Ecto neural progenitor cell (in vitro differentiated cells): ENCODE data around the gene TAF4B.
"Not testable (repeated sequence)": the region's sequence is repeated elsewhere in the genome, so short reads cannot be mapped to it uniquely, and the experiment has no call there.

Source experiments
- DNase-seq: peaks from one replicate; pipeline ENCODE4 v3.0.0-alpha.2; 2018; ENCODE audit warnings: low spot score

The TAF4B gene, protein sequence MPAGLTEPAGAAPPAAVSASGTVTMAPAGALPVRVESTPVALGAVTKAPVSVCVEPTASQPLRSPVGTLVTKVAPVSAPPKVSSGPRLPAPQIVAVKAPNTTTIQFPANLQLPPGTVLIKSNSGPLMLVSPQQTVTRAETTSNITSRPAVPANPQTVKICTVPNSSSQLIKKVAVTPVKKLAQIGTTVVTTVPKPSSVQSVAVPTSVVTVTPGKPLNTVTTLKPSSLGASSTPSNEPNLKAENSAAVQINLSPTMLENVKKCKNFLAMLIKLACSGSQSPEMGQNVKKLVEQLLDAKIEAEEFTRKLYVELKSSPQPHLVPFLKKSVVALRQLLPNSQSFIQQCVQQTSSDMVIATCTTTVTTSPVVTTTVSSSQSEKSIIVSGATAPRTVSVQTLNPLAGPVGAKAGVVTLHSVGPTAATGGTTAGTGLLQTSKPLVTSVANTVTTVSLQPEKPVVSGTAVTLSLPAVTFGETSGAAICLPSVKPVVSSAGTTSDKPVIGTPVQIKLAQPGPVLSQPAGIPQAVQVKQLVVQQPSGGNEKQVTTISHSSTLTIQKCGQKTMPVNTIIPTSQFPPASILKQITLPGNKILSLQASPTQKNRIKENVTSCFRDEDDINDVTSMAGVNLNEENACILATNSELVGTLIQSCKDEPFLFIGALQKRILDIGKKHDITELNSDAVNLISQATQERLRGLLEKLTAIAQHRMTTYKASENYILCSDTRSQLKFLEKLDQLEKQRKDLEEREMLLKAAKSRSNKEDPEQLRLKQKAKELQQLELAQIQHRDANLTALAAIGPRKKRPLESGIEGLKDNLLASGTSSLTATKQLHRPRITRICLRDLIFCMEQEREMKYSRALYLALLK

DNA sequence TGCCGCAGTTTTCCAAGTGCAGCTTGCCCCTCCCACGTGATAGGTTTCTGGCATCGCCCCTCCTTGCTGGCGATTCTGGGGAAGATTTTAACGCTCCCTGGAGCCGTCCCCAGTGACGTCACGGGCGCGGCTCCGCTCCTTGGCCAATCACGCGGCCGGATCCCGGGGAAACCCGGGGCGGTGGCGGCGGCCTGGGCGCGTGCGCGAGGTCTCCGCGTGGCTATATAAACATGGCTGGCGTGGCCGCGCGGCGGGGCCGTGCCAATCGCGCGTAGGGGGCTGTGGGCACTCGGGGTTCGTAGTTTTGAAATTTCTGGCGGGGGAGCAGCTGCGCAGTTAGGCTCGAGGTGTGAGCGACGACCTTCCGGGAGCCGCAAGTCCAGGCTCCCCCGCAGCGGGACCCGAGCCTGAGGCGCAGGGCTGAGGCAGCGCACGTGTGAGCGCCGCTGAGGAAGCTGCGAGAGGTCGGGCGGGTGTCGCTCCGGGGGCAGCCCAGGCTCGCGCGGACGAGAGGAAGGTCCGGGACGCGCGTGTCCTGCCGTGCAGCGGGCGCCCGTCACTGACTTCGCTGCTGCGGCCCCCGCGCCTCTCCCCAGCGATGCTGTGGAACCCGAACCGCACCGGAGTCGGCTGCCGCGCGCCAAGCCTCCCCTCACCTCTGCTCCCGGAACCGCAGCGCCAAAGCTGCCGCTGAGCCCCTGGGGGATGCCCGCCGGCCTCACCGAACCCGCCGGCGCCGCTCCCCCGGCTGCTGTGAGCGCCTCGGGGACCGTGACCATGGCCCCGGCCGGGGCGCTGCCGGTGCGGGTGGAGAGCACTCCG lies at the start of gene TAF4B:
Gene TAF4B, plus strand, starts transcription at position 217 of the 822 bp plus-strand sequence. Its CDS starts 489 bp downstream, at position 706.
- peak; percentile 95 for DNase-seq

DNA sequence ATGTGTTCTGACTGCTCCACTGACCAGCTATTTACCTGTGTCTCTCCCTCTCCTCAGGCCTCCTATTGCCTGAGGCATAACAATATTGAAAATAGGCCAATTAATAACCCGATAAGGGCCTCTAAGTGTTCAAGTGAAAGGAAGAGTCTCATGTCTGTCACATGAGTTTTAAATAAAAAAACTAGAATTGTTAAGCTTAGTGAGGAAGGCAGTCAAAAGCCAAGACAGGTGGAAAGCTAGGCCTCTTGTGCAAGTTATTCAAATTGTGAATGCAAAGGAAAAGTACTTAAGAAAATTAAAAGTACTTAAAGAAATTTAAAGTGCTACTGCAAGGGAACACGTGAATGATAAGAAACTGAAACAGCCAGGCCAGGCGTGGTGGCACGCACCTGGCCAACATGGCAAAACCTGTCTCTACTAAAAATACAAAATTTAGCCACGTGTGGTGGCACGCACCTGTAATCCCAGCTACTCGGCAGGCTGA lies 44.9 kb upstream of the TAF4B start:
- DNase-seq: no peak

DNA sequence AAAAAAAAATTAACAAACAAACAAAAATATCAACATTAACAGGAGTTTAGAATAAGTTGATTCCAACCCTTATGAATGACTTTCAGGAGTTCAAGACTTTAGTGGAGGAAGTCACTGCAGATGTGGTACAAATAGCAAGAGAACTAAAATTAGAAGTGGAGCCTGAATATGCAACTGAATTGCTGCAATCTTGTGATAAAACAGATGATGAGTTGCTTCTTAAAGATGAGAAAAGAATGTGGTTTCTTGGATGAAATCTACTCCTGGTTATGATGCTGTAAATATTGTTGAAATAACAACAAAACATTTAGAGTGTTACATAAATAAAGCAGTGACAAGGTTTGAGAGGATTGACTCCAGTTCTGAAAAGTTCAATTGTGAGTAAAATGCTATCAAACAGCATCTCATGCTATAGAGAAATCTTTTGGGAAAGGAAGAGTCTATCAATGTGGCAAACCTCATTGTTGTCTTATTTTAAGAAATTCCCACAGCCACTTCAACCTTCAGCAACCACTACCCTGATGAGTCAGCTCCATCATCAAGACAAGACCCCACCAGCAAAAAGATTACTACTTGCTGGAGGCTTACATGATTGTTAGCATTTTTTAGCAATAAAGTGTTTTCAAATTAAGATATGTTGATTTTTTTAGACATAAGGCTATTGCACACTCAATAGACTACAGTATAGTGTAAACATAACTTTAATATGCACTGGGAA lies 42.7 kb upstream of the TAF4B start:
- no peak for DNase-seq

DNA sequence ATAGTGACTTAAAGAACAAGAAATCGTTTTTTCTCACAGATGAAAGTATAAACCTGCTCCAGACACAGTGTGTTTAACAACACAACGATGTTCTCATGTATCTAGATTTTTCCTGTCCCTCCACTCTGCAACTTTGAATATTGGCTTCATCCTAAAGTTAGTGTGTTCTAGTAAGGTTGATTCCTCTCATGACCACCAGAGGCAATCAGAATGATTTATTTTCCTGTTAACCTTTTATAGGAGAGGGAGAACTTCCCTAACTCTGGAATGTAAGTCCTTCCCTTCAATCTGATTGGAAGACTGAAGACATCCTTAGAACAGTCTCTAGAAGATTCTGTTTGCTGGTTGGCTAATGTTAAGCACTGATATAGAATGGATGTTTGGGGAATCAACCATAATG lies 41.0 kb upstream of the TAF4B start:
- DNase-seq: no peak

DNA sequence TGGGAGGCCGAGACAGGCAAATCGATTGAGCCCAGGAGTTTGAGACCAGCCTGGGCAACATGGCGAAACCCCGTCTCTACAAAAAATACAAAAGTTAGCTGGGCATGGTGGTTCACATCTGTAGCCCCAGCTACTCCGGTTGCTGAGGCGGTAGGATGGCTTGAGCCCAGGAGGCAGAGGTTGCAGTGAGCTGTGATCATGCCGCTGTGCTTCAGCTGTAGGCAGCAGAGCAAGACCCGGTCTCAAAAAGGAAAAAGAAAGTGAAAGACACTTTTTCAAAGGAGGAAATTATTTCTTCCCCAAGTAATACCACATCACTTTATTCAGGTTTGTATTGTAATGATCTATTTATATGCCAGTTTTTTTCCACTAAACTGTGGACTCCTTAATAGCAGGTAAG lies 35.7 kb upstream of the TAF4B start:
- no peak for DNase-seq

DNA sequence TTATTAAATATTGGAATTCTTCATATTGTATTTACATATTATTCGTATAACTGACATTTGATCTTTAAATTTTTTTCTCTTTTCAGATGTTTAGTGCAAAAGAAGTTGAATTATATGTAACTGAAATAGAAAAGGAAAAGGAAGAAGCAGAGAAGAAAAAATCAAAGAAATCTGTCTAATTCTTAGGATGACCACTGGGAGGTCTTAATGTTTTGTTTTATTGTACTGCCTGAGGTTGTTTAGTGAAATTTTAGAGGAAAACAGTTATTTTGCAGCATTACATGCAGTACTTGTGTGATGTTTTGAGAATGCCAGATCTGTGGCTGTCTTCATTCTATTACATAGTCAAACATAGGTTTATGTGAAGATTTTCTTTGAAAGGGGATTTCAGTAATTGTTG lies 34.0 kb upstream of the TAF4B start:
- DNase-seq: no peak

DNA sequence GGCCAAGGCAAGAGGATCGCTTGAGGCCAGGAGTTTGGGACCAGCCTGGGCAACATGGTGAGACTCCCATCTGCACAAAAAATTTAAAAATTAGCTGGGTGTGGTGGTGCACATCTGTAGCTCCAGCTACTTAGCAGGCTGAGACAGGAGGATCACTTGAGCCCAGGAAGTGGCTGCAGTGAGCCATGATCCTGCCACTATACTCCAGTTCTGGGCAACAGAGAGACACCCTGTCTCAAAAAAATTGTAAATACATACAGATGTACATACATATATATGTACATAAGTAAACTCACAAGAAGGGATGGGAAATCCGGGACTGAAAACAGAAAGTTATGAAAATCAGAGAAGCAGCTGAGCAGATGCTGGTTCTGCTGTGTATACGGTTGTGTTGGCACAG lies 29.6 kb upstream of the TAF4B start:
- no peak for DNase-seq

DNA sequence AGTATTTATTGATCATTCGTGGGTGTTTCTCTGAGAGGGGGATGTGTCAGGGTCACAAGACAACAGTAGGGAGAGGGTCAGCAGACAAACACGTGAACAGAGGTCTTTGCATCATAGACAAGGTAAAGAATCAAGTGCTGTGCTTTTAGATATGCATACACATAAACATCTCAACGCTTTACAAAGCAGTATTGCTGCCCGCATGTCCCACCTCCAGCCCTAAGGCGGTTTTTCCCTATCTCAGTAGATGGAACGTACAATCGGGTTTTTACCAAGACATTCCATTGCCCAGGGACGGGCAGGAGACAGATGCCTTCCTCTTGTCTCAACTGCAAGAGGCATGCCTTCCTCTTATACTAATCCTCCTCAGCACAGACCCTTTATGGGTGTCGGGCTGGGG lies 24.2 kb upstream of the TAF4B start:
- DNase-seq: not testable (repeated sequence)

DNA sequence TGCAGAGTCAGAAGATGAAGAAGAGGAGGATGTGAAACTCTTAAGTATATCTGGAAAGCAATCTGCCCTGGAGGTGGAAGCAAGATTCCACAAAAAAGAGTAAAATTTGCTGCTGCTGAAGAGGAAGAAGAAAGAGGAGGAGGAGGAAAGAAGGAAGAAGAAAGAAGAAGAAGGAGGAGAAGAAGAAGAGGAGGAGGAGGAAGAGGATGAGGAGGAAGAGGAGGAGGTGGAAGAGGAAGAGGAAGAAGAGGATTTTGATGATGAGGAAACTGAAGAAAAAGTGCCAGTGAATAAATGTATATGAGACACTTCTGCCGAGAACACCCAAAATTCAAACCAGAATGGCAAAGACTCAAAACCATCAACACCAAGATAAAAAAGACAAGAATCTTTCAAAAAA lies 20.9 kb upstream of the TAF4B start:
- DNase-seq: no peak

DNA sequence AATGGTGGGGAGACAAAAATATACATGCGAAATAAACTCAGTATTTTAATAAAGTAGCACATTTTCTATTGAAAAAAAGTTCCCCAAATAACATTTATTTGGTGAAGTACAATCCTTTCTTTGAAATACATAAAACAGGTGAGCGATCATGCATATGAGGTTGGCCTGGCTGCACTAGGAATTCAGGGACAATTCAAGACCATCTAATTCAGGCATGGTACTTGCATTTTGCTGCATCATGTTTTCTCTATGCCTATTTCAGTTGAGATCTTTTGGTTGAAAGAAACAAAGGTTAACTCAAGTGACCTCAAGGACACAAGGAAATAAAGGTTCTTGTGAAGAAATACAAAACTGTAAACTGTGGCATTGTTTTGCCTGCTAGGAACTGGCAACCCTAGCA lies 19.8 kb upstream of the TAF4B start:
- no peak for DNase-seq

DNA sequence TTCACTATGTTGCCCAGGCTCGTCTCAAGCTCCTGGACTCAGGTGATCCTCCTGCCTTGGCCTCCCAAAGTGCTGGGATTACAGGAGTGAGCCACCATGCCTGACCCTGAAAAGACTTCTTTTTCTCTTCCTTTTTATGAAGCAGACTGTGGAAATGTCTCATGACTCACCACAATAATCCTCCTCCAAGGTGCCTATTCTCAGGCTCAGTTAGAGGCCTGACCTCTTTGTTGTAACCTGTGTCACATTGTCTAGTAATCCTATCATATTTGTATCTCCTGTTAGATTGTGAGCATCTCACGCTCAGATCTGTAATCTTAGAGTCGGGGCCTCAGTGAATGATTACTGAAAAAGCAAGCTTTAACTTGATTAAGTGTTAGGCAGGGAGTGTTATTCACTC lies 18.3 kb upstream of the TAF4B start:
- no peak for DNase-seq

DNA sequence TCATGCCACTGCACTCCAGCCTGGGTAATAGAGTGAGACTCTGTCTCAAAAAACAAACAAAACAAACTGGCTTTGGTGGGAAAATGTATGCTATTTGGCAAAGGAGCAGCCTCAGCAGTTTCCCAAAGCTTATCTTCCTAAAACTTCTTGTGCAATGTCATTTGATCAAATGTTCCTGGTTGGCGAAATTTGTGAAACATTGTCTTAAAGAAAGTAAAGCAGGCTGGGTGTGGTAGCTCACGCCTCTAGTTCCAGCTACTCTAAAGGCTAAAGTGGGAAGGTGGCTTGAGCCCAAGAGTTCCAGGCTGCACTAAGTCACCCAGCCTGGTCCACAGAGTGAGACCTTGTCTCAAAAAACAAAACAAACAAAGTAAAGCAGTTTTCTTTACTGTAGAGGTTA lies 17.3 kb upstream of the TAF4B start:
- no peak for DNase-seq

DNA sequence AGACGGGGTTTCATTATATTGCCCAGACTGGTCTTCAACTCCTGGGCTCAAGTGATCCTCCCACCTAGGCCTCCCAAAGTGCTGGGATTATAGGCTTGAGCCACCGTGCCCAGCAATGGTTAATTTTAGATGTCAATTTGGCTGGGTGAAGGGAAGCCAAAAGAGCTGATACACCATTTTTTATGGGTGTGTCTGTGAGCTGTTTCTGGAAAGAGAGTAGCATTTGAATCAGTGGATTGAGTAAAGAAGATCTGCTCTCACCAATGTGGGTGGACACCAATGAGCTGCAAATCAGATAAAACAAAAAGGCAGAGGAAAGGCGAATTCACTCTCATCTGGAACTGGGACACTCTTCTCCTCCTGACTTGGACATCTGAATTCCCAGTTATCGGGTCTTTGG lies 16.1 kb upstream of the TAF4B start:
- DNase-seq: no peak

DNA sequence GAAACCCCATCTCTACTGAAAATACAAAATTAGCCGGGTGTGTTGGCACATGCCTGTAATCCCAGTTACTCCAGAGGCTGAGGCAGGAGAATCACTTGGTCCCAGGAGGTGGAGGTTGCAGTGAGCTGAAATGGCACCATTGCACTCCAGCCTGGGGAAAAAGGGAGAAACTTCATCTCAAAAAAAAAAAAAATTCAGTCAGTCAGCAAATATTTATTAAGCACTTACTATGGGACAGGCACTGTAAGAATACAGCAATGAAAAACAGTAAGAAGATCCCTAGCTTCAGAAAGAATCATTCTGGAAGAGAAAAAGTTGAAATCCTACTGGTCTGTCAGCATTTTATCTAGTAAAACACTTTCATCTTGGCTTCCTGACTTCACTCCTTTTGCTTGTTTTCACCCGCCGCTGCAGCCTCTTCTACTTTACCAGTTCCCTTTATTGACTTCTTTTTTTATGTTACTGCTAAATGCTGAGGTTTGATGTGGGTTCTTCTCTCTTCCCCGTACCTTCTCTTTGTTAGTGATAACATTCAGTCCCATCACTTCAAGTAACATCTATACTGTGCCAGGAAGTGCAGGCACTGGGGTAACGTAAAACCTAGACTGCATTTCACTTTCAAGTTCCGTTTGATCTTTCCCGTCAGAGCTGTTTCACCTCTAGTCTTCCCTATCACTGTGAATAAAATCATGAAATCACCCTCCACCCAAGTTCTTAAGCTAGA lies 10.8 kb upstream of the TAF4B start:
- no peak for DNase-seq

DNA sequence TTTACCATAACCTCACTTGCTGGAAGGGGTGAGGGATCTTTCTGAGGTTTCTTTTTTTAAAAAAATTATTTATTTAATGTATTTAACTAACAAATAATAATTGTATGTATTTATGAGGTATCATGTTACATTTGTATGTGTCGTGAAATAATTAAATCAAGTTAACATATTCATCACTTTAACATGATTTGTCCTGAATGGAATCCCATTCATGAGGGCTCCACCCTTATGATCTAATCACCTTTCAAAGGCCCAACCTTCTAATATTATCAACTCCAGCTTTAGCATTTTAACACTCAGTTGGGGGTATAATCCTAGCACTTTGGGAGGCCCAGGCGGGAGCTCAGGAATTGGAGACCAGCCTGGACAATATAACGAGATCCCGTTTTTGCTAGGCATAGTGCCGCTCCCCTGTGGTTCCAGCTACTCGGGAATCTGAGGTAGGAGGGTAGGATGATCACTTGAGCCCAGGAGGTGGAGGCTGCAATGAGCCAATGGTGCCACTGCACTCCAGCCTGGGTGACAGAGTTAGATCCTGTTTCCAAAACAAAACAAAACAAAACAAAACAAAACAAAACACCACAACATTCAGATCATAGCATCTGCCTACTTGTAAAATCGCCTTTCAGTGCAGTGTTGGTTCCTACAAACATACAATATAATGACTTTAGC lies 1.1 kb upstream of the TAF4B start:
- DNase-seq: no peak

DNA sequence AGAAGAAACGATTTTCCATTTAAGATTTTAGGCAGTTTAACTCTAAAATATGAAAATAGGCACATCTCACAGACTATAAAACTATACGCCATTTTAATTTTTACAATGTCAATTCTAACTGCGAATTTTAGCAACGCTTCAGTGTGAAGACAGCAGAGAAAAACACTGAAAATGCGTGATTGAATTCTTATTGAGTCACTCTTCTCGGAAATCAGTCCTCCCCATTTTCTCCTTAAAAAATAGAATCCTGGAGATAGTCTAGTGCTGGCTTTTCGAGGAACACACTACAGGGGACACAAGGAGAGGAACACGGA lies 373 bp upstream of the TAF4B start:
- DNase-seq: no peak

DNA sequence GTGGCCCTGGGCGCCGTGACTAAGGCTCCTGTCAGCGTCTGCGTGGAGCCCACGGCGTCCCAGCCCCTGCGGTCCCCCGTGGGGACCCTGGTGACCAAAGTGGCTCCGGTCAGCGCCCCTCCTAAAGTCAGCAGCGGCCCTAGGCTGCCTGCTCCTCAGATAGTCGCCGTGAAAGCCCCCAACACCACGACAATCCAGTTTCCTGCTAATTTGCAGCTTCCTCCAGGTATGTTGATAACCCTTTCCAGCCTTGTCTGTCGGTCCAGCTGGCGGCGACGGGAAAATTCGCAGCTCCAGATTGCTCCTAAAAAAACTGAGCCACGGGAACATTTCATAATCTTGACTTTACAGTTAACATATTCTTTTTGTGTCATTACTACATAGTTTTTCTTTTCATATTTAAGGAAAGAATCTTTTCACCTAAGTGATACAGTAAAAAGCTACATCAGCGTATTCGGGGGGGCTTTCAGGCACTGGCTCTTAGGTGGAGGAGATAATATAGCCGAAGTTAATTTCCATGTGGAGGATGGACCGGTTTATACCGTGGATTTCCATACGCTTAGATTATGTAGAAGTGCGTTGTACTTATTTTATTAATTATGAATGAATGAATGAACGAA lies 916 bp downstream of the TAF4B start:
- no peak for DNase-seq

DNA sequence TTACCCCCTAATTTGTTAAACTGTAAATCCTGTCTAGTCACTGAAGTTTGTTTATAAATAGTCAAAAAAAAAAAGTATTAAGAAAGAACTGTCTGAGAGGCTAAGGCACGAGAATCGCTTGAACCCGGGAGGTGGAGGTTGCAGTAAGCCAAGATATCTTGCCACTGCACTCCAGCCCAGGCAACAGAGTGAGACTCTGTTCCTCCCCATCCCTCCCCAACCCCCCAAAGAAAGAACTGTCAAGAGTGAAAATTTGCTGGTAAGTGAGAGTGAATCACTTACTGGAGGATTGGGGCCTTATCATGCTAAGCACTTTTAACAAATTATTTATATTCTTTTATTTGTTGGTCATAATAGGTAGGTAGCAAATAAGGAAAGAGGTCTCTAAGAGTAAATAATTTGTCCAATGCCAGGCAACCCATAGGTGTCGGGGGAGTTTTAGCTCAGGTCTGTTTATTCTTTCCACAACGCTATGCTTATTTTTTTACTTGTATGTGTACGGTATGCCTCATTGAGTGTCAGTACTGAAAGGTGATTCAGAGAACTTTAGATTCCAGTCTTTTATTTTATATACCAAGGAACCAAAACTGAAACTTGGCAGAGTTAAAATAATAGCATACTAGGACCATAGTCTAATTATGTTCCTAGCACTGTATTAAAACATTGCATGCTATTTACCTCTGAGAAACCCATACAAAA lies 2.5 kb downstream of the TAF4B start:
- no peak for DNase-seq

DNA sequence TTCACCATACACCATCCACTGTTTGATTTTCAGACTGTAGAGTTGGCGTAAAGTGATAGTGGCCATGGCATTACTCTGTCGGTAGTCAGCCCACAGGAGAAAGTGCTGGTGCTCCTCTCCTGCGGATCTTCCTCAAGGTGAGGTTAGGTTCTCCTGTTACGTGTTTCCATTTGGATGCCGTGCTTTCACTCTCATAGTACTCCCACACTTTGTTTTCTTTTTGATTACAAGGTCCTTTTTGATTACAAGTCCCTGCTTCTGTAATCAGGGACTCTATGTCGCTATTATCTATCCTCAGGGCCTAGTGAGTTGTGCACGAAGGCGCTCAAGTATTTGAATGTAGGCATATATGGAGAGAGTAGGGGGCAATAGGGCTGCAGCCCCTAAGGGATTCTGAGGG lies 4.3 kb downstream of the TAF4B start:
- DNase-seq: no peak

DNA sequence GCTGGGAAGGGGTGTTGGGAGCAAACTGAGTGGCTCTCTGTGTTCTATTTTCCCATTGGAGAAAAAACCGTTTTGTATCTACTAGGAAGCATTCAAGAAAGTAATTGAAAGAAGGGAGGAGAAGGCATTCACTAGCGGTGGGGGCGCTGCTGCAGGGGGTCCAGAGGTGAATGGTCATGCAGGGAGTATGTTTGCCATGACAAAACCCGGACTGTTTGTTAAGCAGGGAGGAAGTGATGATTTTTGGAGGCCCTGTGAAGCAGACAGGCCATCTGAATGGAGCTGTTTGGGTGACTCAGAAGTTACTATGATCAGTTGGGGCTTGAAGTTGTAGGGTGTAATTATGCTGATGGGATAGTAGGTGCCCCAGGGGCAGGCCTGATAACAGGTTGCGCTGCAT lies 7.0 kb downstream of the TAF4B start:
- DNase-seq: no peak
